OCI-LY3 (cell line): ENCODE results near the gene OR4K14.
"Not testable (repeated sequence)": the region's sequence is repeated elsewhere in the genome, so short reads cannot be mapped to it uniquely, and the experiment has no call there.

Experiments used
- H2AFZ ChIP-seq: fragments of 200-600, 300-600 bp; shearing (Covaris generic); 2 replicates; pipeline ENCODE4 v1.6.0; 2014; ENCODE audit warnings: antibody characterized with exemption, low read depth, low read length
- H3K27ac ChIP-seq: fragments of 200-600, 300-600 bp; sonication (generic); 2 replicates; pipeline ENCODE4 v1.5.1; 2014; ENCODE audit warnings: mild to moderate bottlenecking, low read length, moderate library complexity, mixed read lengths
- H3K27me3 ChIP-seq: fragments of 200-600, 300-600 bp; sonication (generic); 2 replicates; pipeline ENCODE4 v1.6.1; 2014; ENCODE audit warnings: low read depth, low read length, mixed read lengths
- H3K36me3 ChIP-seq: fragments of 200-600, 300-600 bp; sonication (generic); replicated peaks from 2 replicates; pipeline ENCODE3; 2014; ENCODE audit warnings: low read depth, low read length, mixed read lengths
- H3K4me1 ChIP-seq: fragments of 300-600, 200-600 bp; sonication (generic); 2 replicates; pipeline ENCODE4 v1.6.1; 2014; ENCODE audit warnings: low read length, mixed read lengths
- H3K4me2 ChIP-seq: fragments of 200-600, 300-600 bp; sonication (generic); 2 replicates; pipeline ENCODE4 v1.6.1; 2014; ENCODE audit warnings: low read length, mixed read lengths
- H3K4me3 ChIP-seq: fragments of 300-600, 200-600 bp; sonication (generic); 2 replicates; pipeline ENCODE4 v1.5.1; 2014; ENCODE audit warnings: antibody characterized with exemption, mild to moderate bottlenecking, low read length, moderate library complexity
- H3K79me2 ChIP-seq: fragments of 300-600, 200-600 bp; shearing (Covaris generic); 2 replicates; pipeline ENCODE4 v1.6.1; 2014; ENCODE audit warnings: mild to moderate bottlenecking, low read length, mixed read lengths
- H3K9ac ChIP-seq: fragments of 300-600, 200-600 bp; shearing (Covaris generic); 2 replicates; pipeline ENCODE4 v1.6.0; 2014; ENCODE audit warnings: mild to moderate bottlenecking, low read length, moderate library complexity
- H3K9me3 ChIP-seq: fragments of 200-600, 300-600 bp; shearing (Covaris generic); 2 replicates; pipeline ENCODE4 v1.6.1; 2014; ENCODE audit warnings: low read length, mixed read lengths; ENCODE audit not compliant: insufficient read depth
- H4K20me1 ChIP-seq: fragments of 200-600, 300-600 bp; sonication (generic); 2 replicates; pipeline ENCODE4 v1.6.1; 2016; ENCODE audit warnings: low read length, mixed read lengths; ENCODE audit not compliant: insufficient read depth
- CTCF ChIP-seq: fragments of 200-600, 300-600 bp; sonication (generic); IDR thresholded peaks from 2 replicates; pipeline ENCODE4 v1.5.1; 2014; ENCODE audit warnings: antibody characterized with exemption, low read length, low read depth
- EZH2phosphoT487 ChIP-seq: fragments of 200-600 bp; shearing (Covaris generic); IDR thresholded peaks from 2 replicates; pipeline ENCODE4 v1.6.1; 2018; ENCODE audit warnings: antibody characterized with exemption, mixed run types, low read depth

The OR4K14 gene

GRCh38 chr14:19974844-19975243 lies 44.3 kb downstream of the OR4K14 start:
- H4K20me1 ChIP-seq, result no peaks in the 10 kb centered on the region
- no peaks in the 10 kb centered on the region for H3K79me2 ChIP-seq
- H3K36me3 ChIP-seq, result no peaks in the 10 kb centered on the region
- no peaks in the 10 kb centered on the region for H3K27me3 ChIP-seq
- H3K27ac ChIP-seq, result no peak overlapping the region
- H3K4me3 ChIP-seq, result no peak overlapping the region
- no peak overlapping the region for H3K4me2 ChIP-seq
- H3K4me1 ChIP-seq, result no peaks in the 10 kb centered on the region
- no peak for TF ChIP-seq CTCF
- TF ChIP-seq EZH2phosphoT487, result no peak
- no peak overlapping the region for H3K9ac ChIP-seq
- H2AFZ ChIP-seq, result no peak overlapping the region
- no peaks in the 10 kb centered on the region for H3K9me3 ChIP-seq

GRCh38 chr14:19969735-19970134 lies 49.4 kb downstream of the OR4K14 start:
- not testable (repeated sequence) for H3K9me3 ChIP-seq, H3K27ac ChIP-seq, H3K4me1 ChIP-seq, H4K20me1 ChIP-seq, H3K9ac ChIP-seq, H2AFZ ChIP-seq, H3K4me2 ChIP-seq, H3K4me3 ChIP-seq, H3K27me3 ChIP-seq, H3K79me2 ChIP-seq, H3K36me3 ChIP-seq
